ES-I3 (cell line): Measurements from ENCODE around the gene SEMA3C.

ENCODE experiments used
- H3K36me3 ChIP-seq: 2 replicates; pipeline ENCODE4 v1.6.1; 2013; ENCODE audit warnings: mild to moderate bottlenecking, low read length, control low read depth, moderate library complexity; ENCODE audit not compliant: insufficient read depth
- H3K4me1 ChIP-seq: 2 replicates; pipeline ENCODE4 v1.6.1; 2013; ENCODE audit warnings: mild to moderate bottlenecking, control low read depth, low read length; ENCODE audit not compliant: insufficient read depth
- H3K9ac ChIP-seq: 2 replicates; pipeline ENCODE4 v1.6.1; 2013; ENCODE audit warnings: low read depth, mild to moderate bottlenecking, low read length, moderate library complexity
- H3K9me3 ChIP-seq: 2 replicates; pipeline ENCODE4 v1.6.1; 2013; ENCODE audit warnings: mild to moderate bottlenecking, low read length, moderate library complexity; ENCODE audit not compliant: control insufficient read depth, insufficient read depth

The SEMA3C gene

DNA sequence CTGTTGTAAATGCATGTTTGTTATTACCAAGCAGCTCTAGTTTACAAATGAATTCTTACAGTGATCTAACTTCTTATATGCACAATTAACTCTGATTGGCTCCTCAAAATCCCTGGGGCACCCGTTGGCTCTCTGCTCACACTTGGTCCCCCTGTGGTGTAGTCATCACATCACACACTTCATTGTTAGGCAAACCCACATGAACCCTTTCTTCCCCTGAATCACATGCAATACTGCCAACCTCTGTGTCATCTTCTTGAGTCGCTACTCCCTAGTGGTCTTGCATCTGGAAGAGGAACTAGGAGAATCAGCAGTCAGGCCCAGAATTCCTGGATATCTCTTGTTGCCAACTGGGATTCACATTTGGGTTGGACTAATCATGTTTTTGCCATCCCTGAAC is 207.3 kb downstream of the SEMA3C start:
- Histone ChIP-seq H3K9ac (no peak overlapping the region), H3K4me1 (no peaks in the 10 kb centered on the region), H3K9me3 (no peaks in the 10 kb centered on the region; the same call in 1 of the 2 replicates), H3K36me3 (no peaks in the 10 kb centered on the region)

DNA sequence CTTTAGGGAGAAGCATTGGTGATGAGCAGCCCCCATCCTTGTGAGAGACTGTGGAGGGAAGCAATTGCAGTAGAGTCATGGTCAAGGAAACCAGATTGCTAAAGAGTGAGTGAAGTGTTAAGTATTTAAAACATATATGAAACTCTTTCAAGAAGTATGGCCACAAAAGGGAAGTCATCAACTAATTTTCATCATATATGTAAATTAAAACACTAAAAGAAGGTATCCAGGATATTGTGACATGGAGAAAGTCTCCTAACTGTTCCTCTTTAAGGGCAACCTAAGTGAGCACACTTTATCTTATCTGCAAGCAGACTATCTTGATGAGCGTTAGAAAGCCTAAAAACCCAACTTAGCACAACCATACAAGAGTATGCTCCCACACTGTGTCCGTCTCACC is 210.7 kb downstream of the SEMA3C start:
- Histone ChIP-seq H3K9ac (no peak overlapping the region), H3K4me1 (no peaks in the 10 kb centered on the region), H3K9me3 (no peaks in the 10 kb centered on the region; the same call in 1 of the 2 replicates), H3K36me3 (no peaks in the 10 kb centered on the region)

DNA sequence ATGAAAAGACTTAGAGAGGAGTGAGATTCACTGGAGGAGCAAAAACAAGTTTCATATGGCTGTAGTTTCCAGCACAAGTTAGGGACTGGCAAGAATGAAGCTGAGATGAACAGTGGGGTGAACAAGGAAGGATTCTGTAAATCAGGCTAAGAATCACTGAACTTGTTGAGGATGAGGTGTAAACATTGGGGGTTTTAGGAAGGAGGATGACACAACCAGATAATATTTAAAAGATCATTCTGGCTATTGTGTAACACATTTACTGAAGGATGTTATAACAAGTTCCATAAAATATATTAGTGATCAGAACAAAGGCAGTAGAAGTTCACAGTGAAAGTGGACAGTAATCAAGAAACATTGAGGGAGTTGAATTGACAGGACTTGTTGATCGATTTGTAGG is 211.5 kb downstream of the SEMA3C start:
- no peaks in the 10 kb centered on the region; the same call in 1 of the 2 replicates for H3K9me3 ChIP-seq
- H3K36me3 ChIP-seq = no peaks in the 10 kb centered on the region
- H3K4me1 ChIP-seq = no peaks in the 10 kb centered on the region
- no peak overlapping the region for H3K9ac ChIP-seq

- H3K4me1 ChIP-seq = no peaks in the 10 kb centered on the region
- H3K9me3 ChIP-seq = no peaks in the 10 kb centered on the region; the same call in 1 of the 2 replicates
- no peak overlapping the region for H3K9ac ChIP-seq
- no peaks in the 10 kb centered on the region for H3K36me3 ChIP-seq
Observed at GRCh38 chr7:80705130-80705781, 213.6 kb downstream of the SEMA3C start.

DNA sequence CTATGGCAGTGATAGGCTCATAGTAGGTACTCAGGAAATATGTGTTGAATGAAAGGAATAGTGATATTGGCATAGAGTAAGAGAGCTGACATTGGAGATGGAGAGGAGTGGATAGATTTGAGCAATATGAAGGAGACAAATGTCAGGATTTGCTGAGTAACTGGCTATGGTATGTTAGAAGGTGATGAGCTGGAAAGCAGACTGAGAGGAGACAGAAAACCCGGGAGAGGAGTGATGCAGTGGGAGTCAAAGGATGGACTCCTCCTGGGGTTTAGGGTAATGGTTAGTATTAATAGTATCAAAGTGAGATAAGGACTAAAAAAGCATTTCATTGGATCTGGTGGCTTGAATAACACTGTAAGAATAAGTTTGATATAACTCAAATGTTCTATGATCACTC is 215.6 kb downstream of the SEMA3C start:
- Histone ChIP-seq H3K9ac (no peak overlapping the region), H3K4me1 (peaks cover 6% of the 10 kb centered on the region; the same call in 1 of the 2 replicates), H3K9me3 (no peaks in the 10 kb centered on the region), H3K36me3 (no peaks in the 10 kb centered on the region)

- Histone ChIP-seq H3K9me3 (no peaks in the 10 kb centered on the region), H3K9ac (no peak overlapping the region), H3K36me3 (no peaks in the 10 kb centered on the region), H3K4me1 (peaks cover 6% of the 10 kb centered on the region; the same call in 1 of the 2 replicates)
Observed at GRCh38 chr7:80699721-80700256, 219.1 kb downstream of the SEMA3C start.

DNA sequence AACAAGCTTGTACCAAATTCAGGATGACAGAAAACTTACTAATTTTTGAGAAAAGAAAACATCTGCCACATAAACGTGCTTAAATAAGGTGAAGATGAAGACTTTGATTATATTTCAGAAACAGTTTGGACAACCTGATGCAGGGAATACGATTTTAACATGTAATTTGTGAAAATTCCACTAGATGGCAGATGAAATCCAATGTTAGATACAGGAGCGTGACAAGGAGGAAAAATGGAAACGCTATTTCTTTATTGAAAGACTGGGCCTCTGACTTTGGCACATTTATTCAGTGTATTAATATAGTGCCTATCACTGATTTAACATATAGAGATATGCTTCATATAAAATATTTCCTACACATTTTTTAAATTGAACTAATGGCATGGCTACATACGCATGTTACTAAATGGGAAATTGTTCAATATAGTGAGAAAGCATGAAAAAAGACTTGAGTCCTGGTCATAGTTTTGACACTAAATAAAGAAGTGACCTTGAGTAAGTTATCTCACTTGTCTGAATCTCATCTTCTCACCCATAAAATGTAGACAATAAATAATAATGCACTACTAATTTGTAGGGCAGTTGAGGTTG is 219.7 kb downstream of the SEMA3C start:
- H3K4me1 ChIP-seq = peaks cover 6% of the 10 kb centered on the region; the same call in 1 of the 2 replicates
- no peaks in the 10 kb centered on the region for H3K36me3 ChIP-seq
- H3K9ac ChIP-seq = no peak overlapping the region
- H3K9me3 ChIP-seq = no peaks in the 10 kb centered on the region
